K562 (cell line): ENCODE data around the gene ARHGEF25. TPM values are rescaled to one million over a fixed set of nuclear protein-coding genes. Genes with fewer than 3 reads are reported as not detected.
A peak's percentile ranks its signal among the peaks of the same experiment; 100 is the strongest.

Experiments
- ESRRA ChIP-seq: fragments of 450-650 bp; IDR thresholded peaks from 2 replicates; pipeline ENCODE4 v1.6.1; 2014; ENCODE audit warnings: low read depth, mild to moderate bottlenecking, moderate library complexity, borderline replicate concordance
- HDAC1 ChIP-seq, 2 experiments: fragments of 450-650 bp; IDR thresholded peaks; 2 replicates each; pipeline ENCODE4 v1.6.1; 2016 to 2017; ENCODE audit warnings: inconsistent platforms in 1 of 2, mild to moderate bottlenecking in 1 of 2, moderate library complexity in 1 of 2
- HEY1 ChIP-seq: fragments of 250-450 bp; sonication (Bioruptor Pico); IDR thresholded peaks from 2 replicates; pipeline ENCODE4 v1.5.0; 2020; ENCODE audit warnings: mild to moderate bottlenecking, moderate library complexity, borderline replicate concordance
- HNRNPK ChIP-seq: fragments of 200-400 bp; formaldehyde crosslinking; IDR thresholded peaks from one replicate; pipeline ENCODE4 v1.6.1; 2018; ENCODE audit warnings: mild to moderate bottlenecking, low read depth, low read length; ENCODE audit not compliant: poor library complexity, severe bottlenecking
- KDM4B ChIP-seq, 2 experiments: fragments of 450-650 bp in 1 of 2; sonication (generic) in 1 of 2; IDR thresholded peaks; 2 replicates each; pipeline ENCODE4 v1.6.1; 2016 to 2017; ENCODE audit warnings: borderline replicate concordance in 2 of 2, antibody characterized with exemption in 1 of 2, low read depth in 1 of 2, mild to moderate bottlenecking in 1 of 2
- LCOR ChIP-seq: sonication (generic); formaldehyde crosslinking; IDR thresholded peaks from 2 replicates; pipeline ENCODE4 v1.8.0; 2022; ENCODE audit warnings: mild to moderate bottlenecking, missing genetic modification reagents
- MYC ChIP-seq, 2 experiments: fragments of 250-450 bp in 1 of 2; sonication (Bioruptor Pico) in 1 of 2; IDR thresholded peaks; 2 replicates each; pipeline versions ENCODE4 v1.5.1 to v1.6.1; 2012 to 2021; ENCODE audit warnings: low read depth in 2 of 2, borderline replicate concordance in 1 of 2, improper control_type of control experiment in 1 of 2, low read length in 1 of 2, mild to moderate bottlenecking in 1 of 2, moderate library complexity in 1 of 2
- NELFE ChIP-seq: IDR thresholded peaks from 2 replicates; pipeline ENCODE4 v1.6.1; 2011; ENCODE audit warnings: mild to moderate bottlenecking; ENCODE audit not compliant: insufficient read depth, insufficient read length
- PCBP1 ChIP-seq: fragments of 200-400 bp; formaldehyde crosslinking; IDR thresholded peaks from 2 replicates; pipeline ENCODE4 v1.6.1; 2018; ENCODE audit warnings: mild to moderate bottlenecking, low read depth, low read length; ENCODE audit not compliant: poor library complexity, severe bottlenecking
- PHF8 ChIP-seq: fragments of 200-600 bp; sonication (generic); IDR thresholded peaks from 2 replicates; pipeline ENCODE4 v1.6.1; 2012; ENCODE audit warnings: mixed run types, mild to moderate bottlenecking, inconsistent platforms, low read length, moderate library complexity, borderline replicate concordance
- THAP7 ChIP-seq: fragments of 250-450 bp; sonication (Bioruptor Pico); IDR thresholded peaks from 2 replicates; pipeline ENCODE4 v1.5.0; 2021
- TOE1 ChIP-seq, 2 experiments: fragments of 450-650 bp in 1 of 2; sonication (generic) in 1 of 2; formaldehyde crosslinking in 1 of 2; IDR thresholded peaks; 2 replicates each; pipeline versions ENCODE4 v1.7.1 to v1.8.0; 2016 to 2022; ENCODE audit warnings: borderline replicate concordance in 2 of 2, mild to moderate bottlenecking in 2 of 2, antibody characterized with exemption in 1 of 2, inconsistent platforms in 1 of 2, low read depth in 1 of 2, missing genetic modification reagents in 1 of 2, moderate library complexity in 1 of 2
- ZNF695 ChIP-seq: fragments of 450-650 bp; formaldehyde crosslinking; IDR thresholded peaks from 2 replicates; pipeline ENCODE4 v1.4.0; 2020; ENCODE audit warnings: mild to moderate bottlenecking, moderate library complexity
- polyA plus RNA-seq, 8 experiments: library from polyadenylated mRNA; depleted of rRNA in 4 of 8; stranded (reverse) in 5 of 8; unstranded in 3 of 8; fragments of >200 nt; fragmentation: Nextera tagmentation in 2 of 8; fragmentation: Illumina TruSeq in 1 of 8; extraction: Ambion mirVana in 2 of 8; extraction: Trizol in 1 of 8; gene quantifications; 2 replicates each; pipeline versions ENCODE4 v1.2.1 to v1.2.3, GENCODE V29; 2011 to 2014; ENCODE audit warnings: inconsistent platforms in 1 of 8, missing spikeins in 1 of 8
- total RNA-seq, 7 experiments: library from RNA; depleted of rRNA in 6 of 7; stranded (reverse); fragments of >200 nt in 6 of 7; fragmentation: Illumina TruSeq in 2 of 7; extraction: Trizol in 2 of 7; gene quantifications; 2 replicates each; pipeline versions ENCODE4 v1.2.1 to v1.2.3, GENCODE V29; 2011 to 2021; ENCODE audit warnings: low replicate concordance in 1 of 7
- TF ChIP-seq, protein P1 (sequence below): fragments of 450-650 bp; IDR thresholded peaks from 2 replicates; pipeline ENCODE4 v1.6.1; 2016
- TF ChIP-seq, protein P2 (sequence below): sonication (generic); formaldehyde crosslinking; IDR thresholded peaks from 2 replicates; pipeline ENCODE4 v1.8.1; 2023; ENCODE audit warnings: mild to moderate bottlenecking, missing genetic modification reagents
- TF ChIP-seq, protein P3 (sequence below): fragments of 450-650 bp; IDR thresholded peaks from 2 replicates; pipeline ENCODE4 v1.6.1; 2016; ENCODE audit warnings: borderline replicate concordance
- TF ChIP-seq, protein P4 (sequence below), 3 experiments: fragments of 200-800 bp in 1 of 3; sonication (Bioruptor generic) in 1 of 3; sonication (generic) in 1 of 3; formaldehyde crosslinking in 1 of 3; IDR thresholded peaks; 2 replicates each; pipeline versions ENCODE4 v1.6.1 to v1.8.0; 2016 to 2022; ENCODE audit warnings: mild to moderate bottlenecking in 2 of 3, missing compliant biosample characterization in 2 of 3, missing genetic modification characterization in 2 of 3, missing genetic modification reagents in 1 of 3

Gene ARHGEF25
- total and polyA plus RNA-seq, 9 of the 15 experiments (the other 6 are each of a cell fraction or from before 2014, with no cell fraction given): 0.13 to 17.3 (median 11.6) TPM

DNA sequence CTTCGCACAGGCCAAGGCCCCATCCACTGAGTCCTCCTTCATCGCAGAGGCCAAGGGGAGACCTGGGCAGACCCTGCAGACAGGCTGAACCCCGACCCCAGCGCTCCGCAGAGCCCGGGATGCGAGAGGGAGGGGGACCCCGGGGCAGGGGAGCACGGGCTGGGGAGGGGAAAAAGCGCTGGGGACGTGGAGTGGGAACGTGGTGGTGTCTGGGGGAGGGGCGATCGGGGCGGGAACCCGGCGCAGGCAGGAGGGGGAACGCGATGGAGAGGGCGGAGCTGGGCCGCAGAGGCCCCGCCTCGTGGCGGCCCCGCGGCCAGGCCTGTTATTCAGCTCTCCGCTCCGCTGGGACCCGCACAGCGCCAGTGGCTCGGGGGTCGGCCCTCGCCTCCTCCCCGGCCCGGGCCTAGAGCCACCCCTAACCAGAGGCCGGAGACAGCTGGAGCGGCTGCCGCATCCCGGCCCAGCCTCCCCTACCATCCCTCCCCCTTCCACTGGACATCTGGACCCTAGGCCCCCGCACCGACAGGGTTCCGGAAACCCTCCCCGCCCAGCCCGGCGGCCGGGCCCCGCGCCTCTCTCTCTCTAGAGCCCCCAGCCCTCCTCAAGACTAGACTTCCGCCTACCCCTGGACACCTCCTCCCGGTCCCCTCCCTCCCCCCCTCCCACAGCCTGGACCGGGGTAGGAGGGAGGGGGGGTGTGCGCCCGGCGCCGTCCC is at the start of gene ARHGEF25 (continued):
- TF ChIP-seq, protein P1, sequence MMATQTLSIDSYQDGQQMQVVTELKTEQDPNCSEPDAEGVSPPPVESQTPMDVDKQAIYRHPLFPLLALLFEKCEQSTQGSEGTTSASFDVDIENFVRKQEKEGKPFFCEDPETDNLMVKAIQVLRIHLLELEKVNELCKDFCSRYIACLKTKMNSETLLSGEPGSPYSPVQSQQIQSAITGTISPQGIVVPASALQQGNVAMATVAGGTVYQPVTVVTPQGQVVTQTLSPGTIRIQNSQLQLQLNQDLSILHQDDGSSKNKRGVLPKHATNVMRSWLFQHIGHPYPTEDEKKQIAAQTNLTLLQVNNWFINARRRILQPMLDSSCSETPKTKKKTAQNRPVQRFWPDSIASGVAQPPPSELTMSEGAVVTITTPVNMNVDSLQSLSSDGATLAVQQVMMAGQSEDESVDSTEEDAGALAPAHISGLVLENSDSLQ: no peak
- TF ChIP-seq PHF8 (peak; percentile 79), HEY1 (CRISPR knock-in tag) (no peak), ESRRA (no peak), MYC (IDR thresholded peaks at IDR 0.05; ENCODE audit: low read depth, low read length) (peak; percentile 73), MYC (CRISPR knock-in tag; IDR thresholded peaks at IDR 0.05; ENCODE audit: borderline replicate concordance, low read depth) (no peak), NELFE (peak; percentile 26), HNRNPK (peak; percentile 76), ZNF695 (CRISPR knock-in tag) (no peak), HDAC1 (IDR thresholded peaks at IDR 0.05) (peak in 1 of 2 experiments; percentile 27; a peak in 1 of 4 replicates), TOE1 (IDR thresholded peaks at IDR 0.05; ENCODE audit: borderline replicate concordance) (0 out of 2 replicates have a peak, but pooled peaks have one; percentile 46), TOE1 (CRISPR knock-in tag; IDR thresholded peaks at IDR 0.05; ENCODE audit: borderline replicate concordance, low read depth) (no peak), THAP7 (no peak), PCBP1 (peak; percentile 50), KDM4B (IDR thresholded peaks at IDR 0.05; ENCODE audit: borderline replicate concordance in 2 of 2, low read depth in 1 of 2) (0 out of 4 replicates have a peak, but pooled peaks of 1 of the 2 experiments have one; percentile 39), LCOR (CRISPR knock-in tag) (no peak)
- TF ChIP-seq, protein P2, sequence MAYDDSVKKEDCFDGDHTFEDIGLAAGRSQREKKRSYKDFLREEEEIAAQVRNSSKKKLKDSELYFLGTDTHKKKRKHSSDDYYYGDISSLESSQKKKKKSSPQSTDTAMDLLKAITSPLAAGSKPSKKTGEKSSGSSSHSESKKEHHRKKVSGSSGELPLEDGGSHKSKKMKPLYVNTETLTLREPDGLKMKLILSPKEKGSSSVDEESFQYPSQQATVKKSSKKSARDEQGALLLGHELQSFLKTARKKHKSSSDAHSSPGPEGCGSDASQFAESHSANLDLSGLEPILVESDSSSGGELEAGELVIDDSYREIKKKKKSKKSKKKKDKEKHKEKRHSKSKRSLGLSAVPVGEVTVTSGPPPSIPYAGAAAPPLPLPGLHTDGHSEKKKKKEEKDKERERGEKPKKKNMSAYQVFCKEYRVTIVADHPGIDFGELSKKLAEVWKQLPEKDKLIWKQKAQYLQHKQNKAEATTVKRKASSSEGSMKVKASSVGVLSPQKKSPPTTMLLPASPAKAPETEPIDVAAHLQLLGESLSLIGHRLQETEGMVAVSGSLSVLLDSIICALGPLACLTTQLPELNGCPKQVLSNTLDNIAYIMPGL (CRISPR knock-in tag): no peak
- TF ChIP-seq, protein P3, sequence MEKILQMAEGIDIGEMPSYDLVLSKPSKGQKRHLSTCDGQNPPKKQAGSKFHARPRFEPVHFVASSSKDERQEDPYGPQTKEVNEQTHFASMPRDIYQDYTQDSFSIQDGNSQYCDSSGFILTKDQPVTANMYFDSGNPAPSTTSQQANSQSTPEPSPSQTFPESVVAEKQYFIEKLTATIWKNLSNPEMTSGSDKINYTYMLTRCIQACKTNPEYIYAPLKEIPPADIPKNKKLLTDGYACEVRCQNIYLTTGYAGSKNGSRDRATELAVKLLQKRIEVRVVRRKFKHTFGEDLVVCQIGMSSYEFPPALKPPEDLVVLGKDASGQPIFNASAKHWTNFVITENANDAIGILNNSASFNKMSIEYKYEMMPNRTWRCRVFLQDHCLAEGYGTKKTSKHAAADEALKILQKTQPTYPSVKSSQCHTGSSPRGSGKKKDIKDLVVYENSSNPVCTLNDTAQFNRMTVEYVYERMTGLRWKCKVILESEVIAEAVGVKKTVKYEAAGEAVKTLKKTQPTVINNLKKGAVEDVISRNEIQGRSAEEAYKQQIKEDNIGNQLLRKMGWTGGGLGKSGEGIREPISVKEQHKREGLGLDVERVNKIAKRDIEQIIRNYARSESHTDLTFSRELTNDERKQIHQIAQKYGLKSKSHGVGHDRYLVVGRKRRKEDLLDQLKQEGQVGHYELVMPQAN: no peak
- TF ChIP-seq, protein P4, sequence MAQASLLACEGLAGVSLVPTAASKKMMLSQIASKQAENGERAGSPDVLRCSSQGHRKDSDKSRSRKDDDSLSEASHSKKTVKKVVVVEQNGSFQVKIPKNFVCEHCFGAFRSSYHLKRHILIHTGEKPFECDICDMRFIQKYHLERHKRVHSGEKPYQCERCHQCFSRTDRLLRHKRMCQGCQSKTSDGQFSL (CRISPR knock-in tag; IDR thresholded peaks at IDR 0.05): no peak
- TF ChIP-seq, protein P4 (tag; IDR thresholded peaks at IDR 0.05): peak in 1 of 2 experiments; percentile 42; a peak in 1 of 4 replicates
